ENCODE data around the gene SUMO4. TPM values are rescaled to one million over a fixed set of nuclear protein-coding genes. Genes with fewer than 3 reads are reported as not detected.

The SUMO4 gene
- 1.1 TPM for polyA plus RNA-seq (2012; ENCODE audit: missing spikeins)

- no peak for FAIRE-seq
- TF ChIP-seq TAF1 (IDR thresholded peaks at IDR 0.05; ENCODE audit: borderline replicate concordance, low read depth, low read length), result no peak
- no peak for TF ChIP-seq POLR2AphosphoS5 (IDR thresholded peaks at IDR 0.05; ENCODE audit: low read depth, low read length)
- no peak for TF ChIP-seq POLR2A (IDR thresholded peaks at IDR 0.05; ENCODE audit: low read depth, low read length)
These were observed at the start of gene SUMO4 for GRCh38 chr6:149400050-149400449. SUMO4 (plus strand) TSS chr6:149400262; CDS start chr6:149400392, 130 bp downstream.

GRCh38 chr6:149354009-149354408 is 46.1 kb upstream of the SUMO4 start:
- TF ChIP-seq POLR2AphosphoS5 (IDR thresholded peaks at IDR 0.05; ENCODE audit: low read depth, low read length) (no peak), POLR2A (IDR thresholded peaks at IDR 0.05; ENCODE audit: low read depth, low read length) (no peak), TAF1 (IDR thresholded peaks at IDR 0.05; ENCODE audit: borderline replicate concordance, low read depth, low read length) (no peak)
- FAIRE-seq (no peak), DNase-seq (ENCODE audit: insufficient read length) (no peak)

More at GRCh38 chr6:149400050-149400449, at the start of gene SUMO4:
- no peak for DNase-seq (ENCODE audit: insufficient read length)

DNA sequence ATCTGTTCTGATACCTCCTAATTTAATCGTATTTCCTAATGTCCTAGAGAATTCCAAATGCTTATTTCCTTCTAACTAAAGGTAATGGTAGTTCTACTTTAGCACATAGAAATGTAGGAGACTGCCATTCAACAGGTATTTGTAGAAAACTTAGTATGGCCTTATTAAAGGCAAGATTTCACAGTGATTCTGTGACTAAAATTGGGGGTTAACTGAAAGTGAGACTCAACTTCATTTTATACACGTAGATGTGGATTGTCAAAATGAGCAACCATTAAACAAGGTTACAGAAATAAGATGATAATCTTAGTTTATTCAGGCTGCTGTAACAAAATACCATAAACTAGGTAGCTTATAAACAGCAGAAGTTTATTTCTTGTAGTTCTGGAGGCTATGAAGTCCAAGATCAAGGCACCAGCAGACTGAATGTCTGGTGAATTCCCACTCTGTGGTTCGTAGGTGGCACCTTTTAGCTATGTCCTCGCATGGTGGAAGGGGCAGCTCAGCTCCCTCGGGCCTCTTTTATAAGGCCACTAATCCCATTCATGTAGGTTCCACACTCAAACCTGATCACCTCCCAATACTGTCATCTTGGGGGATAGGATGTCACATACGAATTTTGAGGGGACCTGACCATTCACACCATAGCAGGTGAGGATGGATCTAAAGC is 43.8 kb upstream of the SUMO4 start:
- FAIRE-seq (peak; percentile 70), DNase-seq (ENCODE audit: insufficient read length) (no peak)
- TF ChIP-seq TAF1 (IDR thresholded peaks at IDR 0.05; ENCODE audit: borderline replicate concordance, low read depth, low read length) (no peak), POLR2AphosphoS5 (IDR thresholded peaks at IDR 0.05; ENCODE audit: low read depth, low read length) (no peak), POLR2A (IDR thresholded peaks at IDR 0.05; ENCODE audit: low read depth, low read length) (no peak)

- no peak for TF ChIP-seq TAF1 (IDR thresholded peaks at IDR 0.05; ENCODE audit: borderline replicate concordance, low read depth, low read length)
- TF ChIP-seq POLR2A (IDR thresholded peaks at IDR 0.05; ENCODE audit: low read depth, low read length), result no peak
- TF ChIP-seq POLR2AphosphoS5 (IDR thresholded peaks at IDR 0.05; ENCODE audit: low read depth, low read length), result no peak
- no peak for DNase-seq (ENCODE audit: insufficient read length)
- no peak for FAIRE-seq
These were observed 42.1 kb upstream of the SUMO4 start for GRCh38 chr6:149357726-149358538.

DNA sequence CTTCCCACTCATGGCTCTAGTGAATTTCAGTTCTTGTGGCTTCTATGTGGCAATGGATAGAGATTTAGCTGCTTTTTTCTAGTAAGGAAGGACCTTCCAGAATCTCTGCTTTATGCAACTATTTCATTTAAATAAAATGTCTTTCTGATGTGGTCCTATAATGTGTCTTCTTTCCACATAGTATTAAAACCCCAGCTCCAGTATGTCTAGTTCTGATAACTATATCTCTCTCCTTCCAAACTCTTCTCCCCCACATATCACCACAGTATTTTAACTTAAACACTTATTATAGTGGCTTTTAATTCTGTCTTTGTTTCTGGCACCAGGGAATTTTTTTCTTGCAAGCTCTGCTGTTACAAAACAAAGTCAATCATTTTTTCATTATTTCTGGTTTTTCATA is 40.6 kb upstream of the SUMO4 start:
- DNase-seq (ENCODE audit: insufficient read length) (no peak), FAIRE-seq (no peak)
- TF ChIP-seq POLR2AphosphoS5 (IDR thresholded peaks at IDR 0.05; ENCODE audit: low read depth, low read length) (no peak), TAF1 (IDR thresholded peaks at IDR 0.05; ENCODE audit: borderline replicate concordance, low read depth, low read length) (no peak), POLR2A (IDR thresholded peaks at IDR 0.05; ENCODE audit: low read depth, low read length) (no peak)

GRCh38 chr6:149360536-149360935 is 39.5 kb upstream of the SUMO4 start:
- TF ChIP-seq POLR2AphosphoS5 (IDR thresholded peaks at IDR 0.05; ENCODE audit: low read depth, low read length) (no peak), POLR2A (IDR thresholded peaks at IDR 0.05; ENCODE audit: low read depth, low read length) (no peak), TAF1 (IDR thresholded peaks at IDR 0.05; ENCODE audit: borderline replicate concordance, low read depth, low read length) (no peak)
- no peak for FAIRE-seq
- no peak for DNase-seq (ENCODE audit: insufficient read length)

GRCh38 chr6:149362289-149362688 is 37.8 kb upstream of the SUMO4 start:
- no peak for FAIRE-seq
- TF ChIP-seq POLR2A (IDR thresholded peaks at IDR 0.05; ENCODE audit: low read depth, low read length) (no peak), TAF1 (IDR thresholded peaks at IDR 0.05; ENCODE audit: borderline replicate concordance, low read depth, low read length) (no peak), POLR2AphosphoS5 (IDR thresholded peaks at IDR 0.05; ENCODE audit: low read depth, low read length) (no peak)
- no peak for DNase-seq (ENCODE audit: insufficient read length)

DNA sequence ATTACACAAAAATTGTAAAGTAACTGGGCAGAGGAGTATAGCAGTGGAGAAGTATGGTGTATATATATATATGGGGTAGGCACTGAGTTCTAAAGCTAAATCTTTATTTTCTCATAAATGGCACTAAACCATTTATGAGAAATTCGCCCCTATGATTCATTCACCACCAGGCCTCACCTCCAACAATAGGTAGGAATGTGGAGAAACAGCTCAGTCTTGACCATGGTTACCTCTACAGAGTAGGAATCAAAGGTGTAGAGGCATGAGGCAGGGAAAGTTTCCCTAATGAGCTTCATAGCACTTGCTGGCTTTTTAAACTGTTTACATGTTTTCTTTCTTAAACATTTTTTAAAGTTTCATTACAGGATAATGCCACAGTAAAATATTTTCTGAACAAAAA is 36.9 kb upstream of the SUMO4 start:
- no peak for FAIRE-seq
- TF ChIP-seq POLR2AphosphoS5 (IDR thresholded peaks at IDR 0.05; ENCODE audit: low read depth, low read length), result no peak
- TF ChIP-seq TAF1 (IDR thresholded peaks at IDR 0.05; ENCODE audit: borderline replicate concordance, low read depth, low read length), result no peak
- no peak for TF ChIP-seq POLR2A (IDR thresholded peaks at IDR 0.05; ENCODE audit: low read depth, low read length)
- DNase-seq (ENCODE audit: insufficient read length), result no peak

- DNase-seq (ENCODE audit: insufficient read length) (no peak), FAIRE-seq (no peak)
- no peak for TF ChIP-seq POLR2A (IDR thresholded peaks at IDR 0.05; ENCODE audit: low read depth, low read length)
- no peak for TF ChIP-seq POLR2AphosphoS5 (IDR thresholded peaks at IDR 0.05; ENCODE audit: low read depth, low read length)
These were observed 35.5 kb upstream of the SUMO4 start for GRCh38 chr6:149364557-149364956.

DNA sequence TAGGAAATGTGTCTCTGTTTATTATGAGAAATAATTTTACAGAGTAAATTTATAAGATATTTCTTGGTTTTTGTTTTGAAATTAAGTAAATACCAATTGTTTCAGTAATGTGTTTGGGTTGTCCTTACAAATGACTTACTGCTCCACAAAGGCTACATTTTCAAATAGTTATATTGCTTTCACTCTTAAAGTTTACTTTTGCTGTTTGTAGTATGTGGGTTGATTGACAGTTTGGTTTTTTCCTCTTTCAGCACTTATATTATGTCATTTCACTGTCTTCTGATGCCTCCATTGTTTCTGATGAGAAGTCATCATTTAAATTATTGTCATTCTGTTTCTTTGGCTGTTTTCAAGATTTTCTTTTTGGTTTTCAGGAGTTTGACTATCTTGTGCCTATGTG is 34.9 kb upstream of the SUMO4 start:
- FAIRE-seq, result no peak
- TF ChIP-seq POLR2AphosphoS5 (IDR thresholded peaks at IDR 0.05; ENCODE audit: low read depth, low read length) (no peak), TAF1 (IDR thresholded peaks at IDR 0.05; ENCODE audit: borderline replicate concordance, low read depth, low read length) (no peak), POLR2A (IDR thresholded peaks at IDR 0.05; ENCODE audit: low read depth, low read length) (no peak)
- DNase-seq (ENCODE audit: insufficient read length), result no peak

GRCh38 chr6:149366267-149366921 is 33.7 kb upstream of the SUMO4 start:
- no peak for DNase-seq (ENCODE audit: insufficient read length)

More at GRCh38 chr6:149366267-149366921, 33.7 kb upstream of the SUMO4 start:
- no peak for TF ChIP-seq POLR2A (IDR thresholded peaks at IDR 0.05; ENCODE audit: low read depth, low read length)
- TF ChIP-seq TAF1 (IDR thresholded peaks at IDR 0.05; ENCODE audit: borderline replicate concordance, low read depth, low read length), result no peak
- TF ChIP-seq POLR2AphosphoS5 (IDR thresholded peaks at IDR 0.05; ENCODE audit: low read depth, low read length), result no peak
- peak; percentile 72 for FAIRE-seq

Measured in GM12892 (cell line).